Measurements from ENCODE around the gene SHROOM3. TPM values are rescaled to one million over a fixed set of nuclear protein-coding genes. Genes with fewer than 3 reads are reported as not detected.

Gene SHROOM3
- total and polyA plus RNA-seq, 2 donors (not counting 3 experiments of a cell fraction or from before 2014, with no cell fraction given): 2.7 to 6.7 TPM

GRCh38 chr4:76585897-76586360 lies 150.9 kb downstream of the SHROOM3 start:
- no peak overlapping the region for H3K9ac ChIP-seq (replicated peaks; ENCODE audit: extremely low read depth, insufficient read depth, low read length)
- dilution Hi-C loops (cut with MboI; ENCODE audit: extremely low pct_ligation_motif_present, low sequenced_read_pairs): no loop called here
- no peaks in the 10 kb centered on the region for H3K9me3 ChIP-seq (replicated peaks; ENCODE audit: control insufficient read depth, insufficient read depth, low read length)
- H3K4me3 ChIP-seq (replicated peaks in 1 of 3; ENCODE audit: insufficient read depth in 1 of 3, low read depth in 1 of 3, low read length in 3 of 3): peak overlapping the region; percentile 2 to 50 (median 41)
- H3K4me2 ChIP-seq (ENCODE audit: insufficient read depth, low read length): peak overlapping the region; percentile 25
- H3K36me3 ChIP-seq (ENCODE audit: control insufficient read depth in 2 of 2, extremely low read depth in 1 of 2, insufficient read depth in 2 of 2, low read length in 2 of 2): no peaks in the 10 kb centered on the region
- intact Hi-C loops (cut with micrococcal nuclease): no loop called here
- H3K9me1 ChIP-seq (replicated peaks; ENCODE audit: control insufficient read depth, extremely low read depth, insufficient read depth, low read length): no peaks in the 10 kb centered on the region
- no peak overlapping the region for H3K27ac ChIP-seq (ENCODE audit: insufficient read depth, low read depth, low read length)
- DNase-seq (ENCODE audit: low read depth, low spot score) (peak; percentile 62), FAIRE-seq (peak; percentile 85)
- H3K27me3 ChIP-seq (ENCODE audit: control insufficient read depth in 2 of 2, insufficient read depth in 2 of 2, low read length in 2 of 2): no peaks in the 10 kb centered on the region
- H4K20me1 ChIP-seq (replicated peaks; ENCODE audit: control insufficient read depth, extremely low read depth, insufficient read depth, low read length): no peaks in the 10 kb centered on the region
- H3K79me2 ChIP-seq (ENCODE audit: control insufficient read depth, insufficient read depth, low read length): no peaks in the 10 kb centered on the region
- CTCF ChIA-PET: interaction anchor here (0.6 to 1.7 kb wide), 22 partner anchors 8 to 618 kb away, joined by 3 to 8 read pairs (median 3); no protein-coding TSS in a partner anchor
- H3K4me1 ChIP-seq (ENCODE audit: control insufficient read depth, extremely low read depth, insufficient read depth, low read length): no peaks in the 10 kb centered on the region
- peak overlapping the region; percentile 69 for H2AFZ ChIP-seq (ENCODE audit: low read depth, low read length)
- TF ChIP-seq EZH2 (IDR thresholded peaks at IDR 0.05; ENCODE audit: borderline replicate concordance, low read depth, low read length, severe bottlenecking) (no peak), CTCF (IDR thresholded peaks at IDR 0.05; ENCODE audit: extremely low read depth in 1 of 2, insufficient read depth in 1 of 2, low read depth in 1 of 2, low read length in 2 of 2) (peak; percentile 4 to 46)
- BruUV-seq (replicated peaks): no TSS peak
- POLR2A ChIA-PET: no interaction called here

- H3K79me2 ChIP-seq (ENCODE audit: control insufficient read depth, insufficient read depth, low read length): no peaks in the 10 kb centered on the region
- H3K9me1 ChIP-seq (replicated peaks; ENCODE audit: control insufficient read depth, extremely low read depth, insufficient read depth, low read length): no peaks in the 10 kb centered on the region
- DNase-seq (ENCODE audit: low read depth, low spot score) (no peak), FAIRE-seq (no peak)
- H4K20me1 ChIP-seq (replicated peaks; ENCODE audit: control insufficient read depth, extremely low read depth, insufficient read depth, low read length): no peaks in the 10 kb centered on the region
- H3K4me1 ChIP-seq (ENCODE audit: control insufficient read depth, extremely low read depth, insufficient read depth, low read length): no peaks in the 10 kb centered on the region
- no peak for TF ChIP-seq FOS (IDR thresholded peaks at IDR 0.05; ENCODE audit: borderline replicate concordance, insufficient read depth, low read length)
- no peak overlapping the region for H3K9ac ChIP-seq (replicated peaks; ENCODE audit: extremely low read depth, insufficient read depth, low read length)
- no peak overlapping the region for H2AFZ ChIP-seq (ENCODE audit: low read depth, low read length)
- no peak overlapping the region for H3K4me2 ChIP-seq (ENCODE audit: insufficient read depth, low read length)
- no peaks in the 10 kb centered on the region for H3K27me3 ChIP-seq (ENCODE audit: control insufficient read depth in 2 of 2, insufficient read depth in 2 of 2, low read length in 2 of 2)
- no peaks in the 10 kb centered on the region for H3K36me3 ChIP-seq (ENCODE audit: control insufficient read depth in 2 of 2, extremely low read depth in 1 of 2, insufficient read depth in 2 of 2, low read length in 2 of 2)
- dilution Hi-C loops (cut with MboI; ENCODE audit: extremely low pct_ligation_motif_present, low sequenced_read_pairs): no loop called here
- CTCF ChIA-PET: interaction anchor here (2.4 kb wide), 1 partner anchor 13 kb away, joined by 8 read pairs; no protein-coding TSS in a partner anchor
- POLR2A ChIA-PET: no interaction called here
- H3K4me3 ChIP-seq (replicated peaks in 1 of 3; ENCODE audit: insufficient read depth in 1 of 3, low read depth in 1 of 3, low read length in 3 of 3): no peak overlapping the region
- no peak overlapping the region for H3K27ac ChIP-seq (ENCODE audit: insufficient read depth, low read depth, low read length)
- no peaks in the 10 kb centered on the region for H3K9me3 ChIP-seq (replicated peaks; ENCODE audit: control insufficient read depth, insufficient read depth, low read length)
- BruUV-seq (replicated peaks): no TSS peak
- intact Hi-C loops (cut with micrococcal nuclease): no loop called here
These were observed 153.2 kb downstream of the SHROOM3 start for GRCh38 chr4:76588274-76588673.

Measured in endothelial cell of umbilical vein (primary cell).